Gastrocnemius medialis (tissue), 4 donors: ENCODE measurements around the gene CAMKK2.

Experiments
- POLR2A ChIP-seq, 2 donors: fragments of 450-650 bp; IDR thresholded peaks; one replicate each; pipeline ENCODE4 v1.6.1; 2017; ENCODE audit warnings: antibody characterized with exemption in 2 of 2, mild to moderate bottlenecking in 2 of 2, moderate library complexity in 2 of 2
- TF ChIP-seq, protein P1 (sequence below), 5 experiments: fragments of 450-650 bp in 3 of 5; fragments of 200-600 bp in 2 of 5; sonication (generic) in 2 of 5; IDR thresholded peaks in 4 of 5; conservative IDR thresholded peaks in 1 of 5; 1 replicate in 4 of 5; 2 replicates in 1 of 5; pipeline ENCODE4 v1.5.1; 2016 to 2019; ENCODE audit warnings: antibody characterized with exemption in 5 of 5, mild to moderate bottlenecking in 3 of 5, moderate library complexity in 3 of 5

DNA sequence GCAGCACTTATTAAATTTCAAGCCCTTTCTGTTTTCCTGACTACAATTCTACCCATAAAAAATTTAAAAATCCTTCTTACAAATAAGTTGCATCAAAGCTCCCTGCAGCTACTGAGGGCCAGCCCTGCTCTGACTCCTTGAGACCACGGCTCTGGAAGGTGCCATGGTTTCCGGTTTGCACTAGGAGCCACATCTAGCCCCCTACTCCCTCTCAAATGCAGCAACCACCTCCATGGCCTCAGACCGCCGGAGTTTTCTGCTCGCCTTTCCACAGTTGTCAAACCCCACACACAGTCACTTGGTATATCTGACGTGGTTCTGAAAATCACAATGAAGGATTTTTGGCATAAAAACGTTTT is 56.5 kb downstream of the CAMKK2 start:
- TF ChIP-seq, protein P1, sequence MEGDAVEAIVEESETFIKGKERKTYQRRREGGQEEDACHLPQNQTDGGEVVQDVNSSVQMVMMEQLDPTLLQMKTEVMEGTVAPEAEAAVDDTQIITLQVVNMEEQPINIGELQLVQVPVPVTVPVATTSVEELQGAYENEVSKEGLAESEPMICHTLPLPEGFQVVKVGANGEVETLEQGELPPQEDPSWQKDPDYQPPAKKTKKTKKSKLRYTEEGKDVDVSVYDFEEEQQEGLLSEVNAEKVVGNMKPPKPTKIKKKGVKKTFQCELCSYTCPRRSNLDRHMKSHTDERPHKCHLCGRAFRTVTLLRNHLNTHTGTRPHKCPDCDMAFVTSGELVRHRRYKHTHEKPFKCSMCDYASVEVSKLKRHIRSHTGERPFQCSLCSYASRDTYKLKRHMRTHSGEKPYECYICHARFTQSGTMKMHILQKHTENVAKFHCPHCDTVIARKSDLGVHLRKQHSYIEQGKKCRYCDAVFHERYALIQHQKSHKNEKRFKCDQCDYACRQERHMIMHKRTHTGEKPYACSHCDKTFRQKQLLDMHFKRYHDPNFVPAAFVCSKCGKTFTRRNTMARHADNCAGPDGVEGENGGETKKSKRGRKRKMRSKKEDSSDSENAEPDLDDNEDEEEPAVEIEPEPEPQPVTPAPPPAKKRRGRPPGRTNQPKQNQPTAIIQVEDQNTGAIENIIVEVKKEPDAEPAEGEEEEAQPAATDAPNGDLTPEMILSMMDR (IDR thresholded peaks at IDR 0.05 in 4 of 5, conservative IDR thresholded peaks at IDR 0.05 in 1 of 5), result no peak
- TF ChIP-seq POLR2A (IDR thresholded peaks at IDR 0.05), result no peak
